Ovary (tissue), 9 donors: ENCODE results near the gene APOL4. TPM values are rescaled to one million over a fixed set of nuclear protein-coding genes. Genes with fewer than 3 reads are reported as not detected.
"Not testable (repeated sequence)": the region's sequence is repeated elsewhere in the genome, so short reads cannot be mapped to it uniquely, and the experiment has no call there.

Source experiments
- DNase-seq, 5 donors: peaks; one replicate each; pipeline ENCODE4 v3.0.0-alpha.2; 2019 to 2020
- H3K27ac ChIP-seq, 2 donors: fragments of 200-600 bp; one replicate each; pipeline versions ENCODE4 v1.5.1 to v1.8.0; 2019 to 2022
- H3K27me3 ChIP-seq: fragments of 200-600 bp; one replicate; pipeline ENCODE4 v1.8.0; 2022
- H3K36me3 ChIP-seq: fragments of 200-600 bp; sonication (generic); one replicate; pipeline ENCODE4 v1.5.1; 2019
- H3K4me1 ChIP-seq: one replicate; pipeline ENCODE4 v1.8.1; 2013; ENCODE audit warnings: mild to moderate bottlenecking, moderate library complexity; ENCODE audit not compliant: insufficient read depth
- H3K4me3 ChIP-seq: fragments of 200-600 bp; sonication (generic); one replicate; pipeline ENCODE4 v1.5.1; 2017
- H3K9me3 ChIP-seq, 2 donors: fragments of 200-600 bp in 1 of 2; sonication (generic) in 1 of 2; one replicate each; pipeline versions ENCODE4 v1.5.1 to v1.8.1; 2013 to 2019; ENCODE audit warnings: mild to moderate bottlenecking in 1 of 2, moderate library complexity in 1 of 2
- CTCF ChIP-seq, 3 donors: fragments of 450-650 bp in 2 of 3; fragments of 200-600 bp in 1 of 3; IDR thresholded peaks; one replicate each; pipeline versions ENCODE4 v1.5.1 to v1.8.0; 2016 to 2022; ENCODE audit warnings: antibody characterized with exemption in 3 of 3, mild to moderate bottlenecking in 1 of 3
- EP300 ChIP-seq: sonication (generic); formaldehyde crosslinking; IDR thresholded peaks from one replicate; pipeline ENCODE4 v1.6.1; 2017; ENCODE audit warnings: antibody characterized with exemption
- POLR2A ChIP-seq: fragments of 450-650 bp; IDR thresholded peaks from one replicate; pipeline ENCODE4 v1.6.1; 2017; ENCODE audit warnings: antibody characterized with exemption, mild to moderate bottlenecking, moderate library complexity
- WGBS, 3 donors: extraction: QIAGEN DNeasy Blood & Tissue Kit in 1 of 3; methylation state at CpG; one replicate each; pipeline versions ENCODE4 v1.1.5 to v1.1.7; 2013 to 2017; 5-methylcytosine and 5-hydroxymethylcytosine counted together
- intact Hi-C, 4 donors: fragments of 100-400 bp; cut with DNase I; formaldehyde crosslinking; loops; one replicate each; pipeline versions ENCODE4 v1.11.0 to v1.15.1; 2022 to 2023
- polyA plus RNA-seq, 2 donors: library from polyadenylated mRNA; stranded (reverse); fragments of 200-250 nt in 1 of 2; fragments of 350-450 nt in 1 of 2; fragmentation: Illumina TruSeq in 1 of 2; extraction: RNeasy Lipid Tissue Mini Kit (QIAGEN cat#74804) in 1 of 2; gene quantifications; one replicate each; pipeline ENCODE4 v1.2.3, GENCODE V29; 2013 to 2014
- total RNA-seq, 7 donors: library from RNA; depleted of rRNA in 2 of 7; stranded (reverse); fragments of >200 nt in 2 of 7; fragmentation: NEBNext Ultra II Directional in 3 of 7; extraction: Animal tissue kit (Norgen Biotek cat#: 25700) in 3 of 7; gene quantifications; one replicate each; pipeline versions ENCODE4 v1.1.0 to v1.2.4, GENCODE V29; 2016 to 2023
- donor health status: DM: no; HTN: no; CAD: no; lungs with moderate emphysema.
- donor health status: DM: no; HTN: no; CAD: no.
- donor health status: Bipolar disorder and iron deficiency.
- donor health status: DM: yes; HTN: yes; CAD: no.
- donor health status: DM: no; HTN: no; CAD: no.
- donor health status: DM: yes; HTN: yes; CAD: no.

Gene APOL4
- total and polyA plus RNA-seq, 9 donors, result 0.31 to 18.6 (median 7.3) TPM

GRCh38 chr22:36212901-36213300 is 11.3 kb upstream of the APOL4 start:
- Histone ChIP-seq H3K27me3 (no peaks in the 10 kb centered on the region), H3K9me3 (no peaks in the 10 kb centered on the region), H3K36me3 (no peaks in the 10 kb centered on the region), H3K4me3 (no peak overlapping the region), H3K4me1 (peaks cover 1% of the 10 kb centered on the region), H3K27ac (no peak overlapping the region)
- TF ChIP-seq EP300, result no peak
- TF ChIP-seq CTCF (IDR thresholded peaks at IDR 0.05), result no peak
- TF ChIP-seq POLR2A, result no peak
- intact Hi-C loops, result no loop called here
- DNase-seq, result no peak

GRCh38 chr22:36211237-36211861 is 9.7 kb upstream of the APOL4 start:
- Histone ChIP-seq H3K27ac (no peak overlapping the region), H3K27me3 (no peaks in the 10 kb centered on the region), H3K4me3 (no peak overlapping the region), H3K9me3 (no peaks in the 10 kb centered on the region), H3K36me3 (no peaks in the 10 kb centered on the region), H3K4me1 (peaks cover 1% of the 10 kb centered on the region)
- no peak for DNase-seq
- WGBS, 3 donors, result 50 to 58% (median 52%) methylated on average over 4 of the region's 4 CpGs
- TF ChIP-seq EP300, result no peak
- no peak for TF ChIP-seq CTCF (IDR thresholded peaks at IDR 0.05)
- TF ChIP-seq POLR2A, result no peak
- intact Hi-C loops, result no loop called here

GRCh38 chr22:36210224-36210623 is 8.6 kb upstream of the APOL4 start:
- H3K9me3 ChIP-seq, result no peaks in the 10 kb centered on the region
- H3K36me3 ChIP-seq, result no peaks in the 10 kb centered on the region
- intact Hi-C loops, result no loop called here
- H3K27me3 ChIP-seq, result no peaks in the 10 kb centered on the region
- H3K27ac ChIP-seq, result no peak overlapping the region
- TF ChIP-seq EP300, result no peak
- TF ChIP-seq POLR2A, result no peak
- no peak for TF ChIP-seq CTCF (IDR thresholded peaks at IDR 0.05)
- no peak for DNase-seq
- no peak overlapping the region for H3K4me3 ChIP-seq
- 64 to 78% (median 68%) methylated on average over 3 of the region's 3 CpGs for WGBS, 3 donors
- H3K4me1 ChIP-seq, result peaks cover 1% of the 10 kb centered on the region

- H3K4me1 ChIP-seq, H3K36me3 ChIP-seq, H3K27me3 ChIP-seq, H3K27ac ChIP-seq, H3K9me3 ChIP-seq, intact Hi-C loops, H3K4me3 ChIP-seq, DNase-seq: not testable (repeated sequence)
- 78 to 90% (median 83%) methylated on average over 5 of the region's 5 CpGs for WGBS, 3 donors
These were observed 7.9 kb upstream of the APOL4 start for GRCh38 chr22:36209488-36209908.

- no peaks in the 10 kb centered on the region for H3K27me3 ChIP-seq
- TF ChIP-seq EP300 (no peak), CTCF (IDR thresholded peaks at IDR 0.05) (no peak), POLR2A (no peak)
- H3K4me1 ChIP-seq, result peaks cover 1% of the 10 kb centered on the region
- H3K9me3 ChIP-seq, result no peaks in the 10 kb centered on the region
- DNase-seq, result no peak
- intact Hi-C loops, result no loop called here
- no peaks in the 10 kb centered on the region for H3K36me3 ChIP-seq
- H3K4me3 ChIP-seq, result no peak overlapping the region
- no peak overlapping the region for H3K27ac ChIP-seq
- WGBS, 3 donors, result 91 to 95% (median 91%) methylated on average over 1 of the region's 1 CpG
These were observed 7.3 kb upstream of the APOL4 start for GRCh38 chr22:36208914-36209313.
